IPS DF 6.9 (cell line): ENCODE measurements around the gene CBX6.
A peak's percentile ranks its signal among the peaks of the same experiment; 100 is the strongest.
"Not testable (repeated sequence)": the region's sequence is repeated elsewhere in the genome, so short reads cannot be mapped to it uniquely, and the experiment has no call there.

Source experiments
- DNase-seq: peaks from one replicate; pipeline ENCODE4 v3.0.0-alpha.2; 2013; ENCODE audit warnings: low read depth, low spot score
- H3K27ac ChIP-seq: one replicate; pipeline ENCODE4 v1.5.1; 2013; ENCODE audit warnings: low read length, control low read depth
- H3K27me3 ChIP-seq: 2 replicates; pipeline ENCODE4 v1.6.1; 2013; ENCODE audit warnings: mild to moderate bottlenecking, low read length; ENCODE audit not compliant: control insufficient read depth, insufficient read depth
- H3K36me3 ChIP-seq: 2 replicates; pipeline ENCODE4 v1.6.1; 2013; ENCODE audit warnings: low read length; ENCODE audit not compliant: control insufficient read depth, insufficient read depth
- H3K4me1 ChIP-seq: 2 replicates; pipeline ENCODE4 v1.6.1; 2013; ENCODE audit warnings: low read length; ENCODE audit not compliant: control insufficient read depth, insufficient read depth
- H3K4me3 ChIP-seq: 2 replicates; pipeline ENCODE4 v1.5.1; 2013; ENCODE audit warnings: mild to moderate bottlenecking, low read length
- H3K9me3 ChIP-seq: 2 replicates; pipeline ENCODE4 v1.6.1; 2013; ENCODE audit warnings: low read length, inconsistent platforms; ENCODE audit not compliant: control insufficient read depth, insufficient read depth
- WGBS: extraction: QIAGEN DNeasy Blood & Tissue Kit; methylation state at CpG from one replicate; pipeline ENCODE4 v1.1.7; 2013; ENCODE audit warnings: mixed read lengths, missing lambda C conversion rate; ENCODE audit not compliant: insufficient read length, insufficient coverage; 5-methylcytosine and 5-hydroxymethylcytosine counted together

Gene CBX6

DNA sequence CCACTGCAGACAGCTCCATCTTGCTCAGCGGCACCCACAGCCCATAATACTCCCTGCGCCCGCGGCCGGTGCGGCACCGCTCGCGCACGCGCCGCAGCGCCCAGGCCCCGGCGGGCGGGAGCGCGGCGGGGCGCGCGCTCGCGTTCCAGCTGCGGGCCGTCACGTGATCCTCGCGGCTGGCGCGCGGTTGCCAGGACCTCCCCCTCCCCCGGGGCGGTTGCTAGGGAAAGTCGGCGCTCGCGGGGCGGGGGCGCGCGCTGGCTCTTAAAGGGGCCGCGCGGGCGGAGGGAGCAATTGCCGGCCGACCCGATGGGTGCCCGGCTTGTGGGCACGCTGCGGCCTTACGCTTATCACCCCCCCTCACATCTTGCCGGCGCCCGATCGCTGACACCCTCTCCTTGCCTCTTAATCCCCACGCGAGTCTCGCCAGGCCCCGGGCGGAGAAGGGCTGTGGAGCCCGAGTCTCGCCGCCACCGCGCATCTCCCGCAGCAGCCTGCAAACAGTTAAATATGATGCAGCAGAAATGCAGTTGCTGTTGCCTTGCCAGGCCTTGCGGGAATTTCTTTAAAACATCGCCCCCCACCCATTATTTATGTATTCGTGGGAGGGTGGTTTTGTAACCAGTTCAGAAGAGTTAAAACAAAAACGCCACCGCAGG, at the start of gene CBX6:
Gene CBX6, minus strand, starts transcription at position 45 of the 659 bp plus-strand sequence. Its CDS starts 26 bp downstream, at position 19.
- no peaks in the 10 kb centered on the region for H3K9me3 ChIP-seq
- DNase-seq, result peak; percentile 74
- H3K27me3 ChIP-seq, result no peaks in the 10 kb centered on the region
- H3K4me1 ChIP-seq, result peaks cover 4% of the 10 kb centered on the region; the same call in 1 of the 2 replicates
- peak within 1 kb of the TSS; percentile 90 for H3K4me3 ChIP-seq
- no peak within 1 kb of the TSS for H3K27ac ChIP-seq
- WGBS, result no CpG with 5 or more reads among the region's 73 CpGs
- peaks cover 5% of the 10 kb centered on the region; the same call in 1 of the 2 replicates for H3K36me3 ChIP-seq

DNA sequence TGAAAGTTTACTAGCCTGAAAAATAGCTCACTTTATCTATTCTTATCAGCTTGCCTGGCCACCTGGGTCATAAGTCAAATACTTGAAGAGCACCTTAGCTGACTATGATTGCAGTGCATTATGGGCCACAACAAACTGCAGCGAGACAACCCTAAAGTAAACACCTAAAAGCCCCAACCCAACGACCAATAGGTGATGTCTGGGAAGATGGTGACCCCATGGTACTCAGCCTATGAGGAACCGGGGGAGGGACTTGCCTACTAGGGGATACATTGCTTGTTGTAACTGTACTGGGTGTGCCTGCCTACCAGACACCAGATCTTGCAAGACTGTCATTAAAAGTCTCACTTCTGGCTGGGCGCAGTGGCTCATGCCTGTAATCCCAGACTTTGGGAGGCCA, 49.8 kb upstream of the CBX6 start:
- DNase-seq, result no peak
- Histone ChIP-seq H3K9me3 (no peaks in the 10 kb centered on the region), H3K4me1 (no peaks in the 10 kb centered on the region), H3K4me3 (no peak overlapping the region), H3K27ac (no peak overlapping the region), H3K36me3 (no peaks in the 10 kb centered on the region), H3K27me3 (0 out of 2 replicates have a peak, but pooled peaks cover 2% of the 10 kb centered on the region)
- no CpG with 5 or more reads among the region's 4 CpGs for WGBS

DNA sequence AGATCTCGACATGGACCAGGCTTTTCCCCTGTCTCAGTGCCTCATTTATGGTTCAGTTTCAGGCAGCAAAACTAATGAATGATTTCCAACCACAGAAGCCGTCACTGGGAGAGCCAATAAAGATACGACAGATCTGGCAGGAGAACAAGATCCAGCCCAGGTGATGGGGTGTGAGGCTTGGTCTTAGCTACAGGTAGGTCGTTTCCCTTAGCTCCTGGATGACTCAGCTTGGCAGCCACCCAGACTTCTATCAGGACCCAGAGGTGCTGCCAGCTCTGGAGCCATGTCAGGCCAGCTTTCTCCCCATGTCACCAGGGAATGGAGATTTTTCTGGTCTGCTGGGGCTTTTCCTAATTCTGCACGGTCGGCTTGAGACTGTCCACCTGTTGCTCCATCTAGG, 49.1 kb upstream of the CBX6 start:
- Histone ChIP-seq H3K4me3 (no peak overlapping the region), H3K4me1 (no peaks in the 10 kb centered on the region), H3K9me3 (no peaks in the 10 kb centered on the region), H3K27me3 (0 out of 2 replicates have a peak, but pooled peaks cover 2% of the 10 kb centered on the region), H3K36me3 (no peaks in the 10 kb centered on the region), H3K27ac (no peak overlapping the region)
- no CpG with 5 or more reads among the region's 6 CpGs for WGBS
- DNase-seq, result no peak

DNA sequence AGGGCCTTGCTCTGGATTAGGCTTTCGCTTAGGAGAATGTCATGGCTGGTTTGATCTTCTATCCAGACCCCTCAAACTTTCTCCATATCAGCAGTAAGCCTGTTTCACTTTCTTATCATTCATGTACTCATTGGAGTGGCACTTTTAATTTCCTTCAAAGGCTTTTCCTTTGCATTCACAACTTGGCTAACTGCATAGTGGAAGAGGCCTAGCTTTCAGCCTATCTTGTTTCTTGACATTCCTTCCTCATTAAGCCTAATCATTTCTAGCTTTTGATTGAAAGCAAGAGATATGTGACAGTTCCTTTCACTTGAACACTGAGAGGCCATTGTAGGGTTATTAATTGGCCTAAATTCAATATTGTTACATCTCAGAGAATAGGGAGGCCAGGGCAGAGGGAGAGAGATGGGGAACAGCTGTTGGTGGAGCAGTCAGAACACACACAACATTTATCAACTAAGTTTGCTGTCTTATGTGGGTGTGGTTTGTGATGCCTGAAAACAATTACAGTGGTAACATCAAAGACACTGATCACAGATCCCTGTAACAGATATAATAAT, 47.7 kb upstream of the CBX6 start:
- no peak overlapping the region for H3K27ac ChIP-seq
- H3K36me3 ChIP-seq, result no peaks in the 10 kb centered on the region
- no CpG with 5 or more reads among the region's 1 CpG for WGBS
- H3K9me3 ChIP-seq, result no peaks in the 10 kb centered on the region
- no peak overlapping the region for H3K4me3 ChIP-seq
- no peak for DNase-seq
- no peaks in the 10 kb centered on the region for H3K4me1 ChIP-seq
- H3K27me3 ChIP-seq, result 0 out of 2 replicates have a peak, but pooled peaks cover 2% of the 10 kb centered on the region

DNA sequence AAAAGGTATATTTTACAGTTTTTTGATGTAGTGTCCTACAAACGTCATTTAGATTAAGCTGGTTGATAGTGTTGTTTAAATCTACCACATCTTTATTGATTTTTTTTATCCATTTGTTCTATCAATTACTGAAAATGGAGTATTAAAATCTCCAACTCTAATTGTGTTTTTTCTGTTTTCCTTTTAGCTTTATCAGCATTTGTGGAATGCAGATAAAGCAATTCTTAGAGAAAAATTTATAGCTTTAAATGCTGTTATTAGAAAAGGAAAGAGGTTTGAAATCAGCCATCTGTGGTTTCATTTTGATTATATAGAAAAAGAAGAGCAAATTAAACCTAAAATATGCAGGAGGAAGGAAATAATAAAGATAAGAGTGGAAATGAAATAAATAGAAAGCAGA, 39.4 kb upstream of the CBX6 start:
- no CpG with 5 or more reads among the region's 1 CpG for WGBS
- H3K27me3 ChIP-seq, result no peaks in the 10 kb centered on the region
- no peaks in the 10 kb centered on the region for H3K36me3 ChIP-seq
- no peak overlapping the region for H3K27ac ChIP-seq
- H3K4me1 ChIP-seq, result no peaks in the 10 kb centered on the region
- H3K4me3 ChIP-seq, result no peak overlapping the region
- no peak for DNase-seq
- H3K9me3 ChIP-seq, result no peaks in the 10 kb centered on the region; the same call in 1 of the 2 replicates

DNA sequence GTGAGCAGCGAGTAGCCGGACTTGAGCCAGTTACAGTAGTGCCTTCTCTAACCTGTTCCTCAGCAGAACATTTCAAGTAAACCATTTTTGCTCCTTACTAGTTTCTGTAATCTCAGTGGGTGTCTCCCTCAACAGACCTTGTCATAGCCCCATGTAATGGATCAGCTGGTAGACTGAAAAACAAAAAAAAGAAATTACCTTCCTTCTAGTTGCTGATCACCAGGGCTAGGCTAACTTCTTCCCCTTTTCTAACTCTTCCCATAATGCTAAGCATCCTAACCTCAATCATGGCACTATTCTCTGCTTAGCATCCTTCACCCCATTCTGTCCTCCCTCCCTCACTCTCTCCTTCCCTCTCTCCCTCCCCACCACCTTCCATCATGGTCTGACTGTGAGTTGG, 35.8 kb upstream of the CBX6 start:
- Histone ChIP-seq H3K4me1 (no peaks in the 10 kb centered on the region), H3K27me3 (no peaks in the 10 kb centered on the region), H3K4me3 (no peak overlapping the region), H3K36me3 (no peaks in the 10 kb centered on the region), H3K27ac (no peak overlapping the region), H3K9me3 (no peaks in the 10 kb centered on the region; the same call in 1 of the 2 replicates)
- no peak for DNase-seq
- no CpG with 5 or more reads among the region's 2 CpGs for WGBS

DNA sequence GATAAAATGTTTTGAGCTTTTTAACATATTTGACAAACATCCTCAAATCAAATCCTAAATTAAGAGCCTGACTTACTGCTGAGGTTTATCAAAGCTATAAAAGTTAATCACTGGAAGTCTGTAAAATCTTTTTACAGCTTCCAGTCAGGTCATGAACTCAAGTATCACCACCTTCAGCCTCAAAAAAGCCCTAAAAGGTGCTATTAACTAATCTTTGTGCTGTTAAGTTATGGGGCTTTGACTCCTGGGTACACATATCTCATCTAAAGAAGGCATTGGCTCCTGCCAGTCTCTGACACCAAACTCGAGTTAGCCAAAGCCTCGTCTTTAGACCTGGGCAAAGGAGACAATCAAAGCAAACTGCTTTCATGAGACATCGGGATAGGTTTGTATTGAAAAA, 34.0 kb upstream of the CBX6 start:
- Histone ChIP-seq H3K9me3 (no peaks in the 10 kb centered on the region; the same call in 1 of the 2 replicates), H3K4me3 (no peak overlapping the region), H3K27me3 (no peaks in the 10 kb centered on the region), H3K27ac (no peak overlapping the region), H3K36me3 (no peaks in the 10 kb centered on the region), H3K4me1 (no peaks in the 10 kb centered on the region)
- DNase-seq, result no peak
- no CpG with 5 or more reads among the region's 3 CpGs for WGBS

DNA sequence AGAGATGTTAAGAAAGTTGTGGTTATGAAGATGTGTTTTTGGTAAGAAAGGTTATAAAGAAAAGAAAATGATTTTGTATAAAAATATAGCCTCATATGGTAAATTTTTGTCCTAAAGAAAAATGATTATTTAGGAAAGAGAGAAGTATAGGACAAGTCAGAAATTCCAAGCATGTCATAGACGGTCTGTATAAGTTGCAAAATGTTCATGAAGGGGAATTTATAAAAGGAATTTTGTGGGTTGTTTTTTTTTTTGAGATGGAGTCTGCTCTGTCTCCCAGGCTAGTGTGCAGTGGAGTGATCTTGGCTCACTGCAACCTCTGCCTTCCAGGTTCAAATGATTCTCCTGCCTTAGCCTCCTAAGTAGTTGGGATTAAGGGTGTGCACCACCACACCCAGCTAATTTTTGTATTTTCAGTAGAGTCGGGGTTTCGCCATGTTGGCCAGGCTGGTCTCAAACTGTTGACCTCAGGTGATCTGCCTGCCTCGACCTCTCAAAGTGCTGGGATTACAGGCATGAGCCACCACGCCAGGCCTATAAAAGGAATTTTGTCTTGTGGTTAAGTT, 32.1 kb upstream of the CBX6 start:
- not testable (repeated sequence) for DNase-seq, H3K4me3 ChIP-seq, H3K27me3 ChIP-seq, H3K4me1 ChIP-seq, H3K9me3 ChIP-seq, H3K36me3 ChIP-seq, H3K27ac ChIP-seq
- WGBS, result 100% methylated on average over 1 of the region's 5 CpGs

DNA sequence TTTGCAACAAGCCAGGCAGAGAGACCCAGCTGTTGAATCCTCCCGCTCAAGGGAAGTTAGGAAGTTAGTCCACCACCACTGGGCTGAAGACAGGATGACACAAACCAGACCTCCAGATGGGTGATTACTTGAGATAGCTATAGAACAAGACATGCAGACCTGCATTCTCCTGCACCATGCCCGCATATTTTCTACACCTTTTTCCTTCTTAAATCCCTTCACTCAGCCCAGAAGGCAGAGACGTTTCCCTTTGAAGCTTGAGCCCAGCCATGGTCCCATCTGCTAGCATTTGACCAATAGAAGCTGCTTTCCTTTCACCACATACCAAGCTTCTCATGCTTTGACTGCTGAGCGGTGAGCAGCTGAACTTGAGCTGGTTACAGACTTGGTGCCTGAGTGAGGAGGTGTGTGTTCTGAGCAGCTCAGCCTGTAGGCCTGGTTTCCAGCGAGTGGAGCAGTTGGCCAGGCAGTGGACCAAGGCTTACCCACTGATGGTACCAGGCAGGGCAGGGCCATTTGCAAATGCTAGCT, 29.2 kb upstream of the CBX6 start:
- Histone ChIP-seq H3K9me3 (no peaks in the 10 kb centered on the region; the same call in 1 of the 2 replicates), H3K27ac (no peak overlapping the region), H3K27me3 (no peaks in the 10 kb centered on the region), H3K36me3 (no peaks in the 10 kb centered on the region), H3K4me3 (no peak overlapping the region), H3K4me1 (no peaks in the 10 kb centered on the region)
- no peak for DNase-seq
- WGBS, result no CpG with 5 or more reads among the region's 5 CpGs

DNA sequence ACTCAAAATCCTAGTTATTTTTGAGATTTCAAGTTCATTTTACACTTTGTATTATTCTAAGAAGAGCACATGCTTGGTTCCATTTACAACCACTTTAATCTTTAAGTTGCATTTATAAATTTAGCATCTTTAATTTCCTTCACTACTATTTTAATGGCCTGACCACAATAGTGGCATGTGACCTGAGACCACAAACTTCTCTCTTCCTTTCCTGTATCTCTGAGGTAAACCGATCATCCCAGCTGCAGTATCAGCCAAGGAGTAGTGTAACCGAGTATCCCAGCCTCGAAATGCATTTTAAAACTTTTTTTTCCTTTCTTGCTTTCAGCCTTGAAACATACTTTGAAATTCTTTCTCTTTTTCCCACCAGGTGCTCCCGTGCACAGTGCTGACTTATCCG, 28.7 kb upstream of the CBX6 start:
- no peak overlapping the region for H3K27ac ChIP-seq
- no peaks in the 10 kb centered on the region for H3K27me3 ChIP-seq
- no peak for DNase-seq
- no peak overlapping the region for H3K4me3 ChIP-seq
- H3K9me3 ChIP-seq, result no peaks in the 10 kb centered on the region; the same call in 1 of the 2 replicates
- WGBS, result no CpG with 5 or more reads among the region's 5 CpGs
- H3K4me1 ChIP-seq, result no peaks in the 10 kb centered on the region
- no peaks in the 10 kb centered on the region for H3K36me3 ChIP-seq
